SU-DHL-6 (cell line): ENCODE results near the gene FSIP1.

Experiments used
- H2AFZ ChIP-seq: fragments of 200-600 bp; sonication (generic); 2 replicates; pipeline ENCODE4 v1.6.1; 2014; ENCODE audit warnings: low read depth, mild to moderate bottlenecking, moderate library complexity, mixed read lengths, antibody characterized with exemption, low read length; ENCODE audit not compliant: severe bottlenecking
- H3F3A ChIP-seq: fragments of 200-600 bp; shearing (Covaris generic); 2 replicates; pipeline ENCODE4 v1.6.0; 2016; ENCODE audit warnings: antibody characterized with exemption, mild to moderate bottlenecking; ENCODE audit not compliant: insufficient read depth
- H3K27ac ChIP-seq: fragments of 200-600 bp; sonication (generic); 2 replicates; pipeline ENCODE4 v1.5.1; 2016; ENCODE audit warnings: low read depth, mild to moderate bottlenecking, low read length, moderate library complexity, mixed read lengths
- H3K27me3 ChIP-seq: fragments of 200-600 bp; sonication (generic), shearing (Covaris generic); 2 replicates; pipeline ENCODE4 v1.6.0; 2014; ENCODE audit warnings: mild to moderate bottlenecking, low read length
- H3K36me3 ChIP-seq: fragments of 200-600 bp; sonication (generic); 2 replicates; pipeline ENCODE4 v1.6.1; 2014; ENCODE audit warnings: mild to moderate bottlenecking, low read length, mixed read lengths
- H3K4me2 ChIP-seq: fragments of 300-600, 200-600 bp; shearing (Covaris generic), sonication (generic); 2 replicates; pipeline ENCODE4 v1.6.0; 2014; ENCODE audit warnings: low read length, low read depth, mild to moderate bottlenecking; ENCODE audit not compliant: poor library complexity, severe bottlenecking
- H3K4me3 ChIP-seq: fragments of 200-600 bp; sonication (generic); 2 replicates; pipeline ENCODE4 v1.5.1; 2014; ENCODE audit warnings: antibody characterized with exemption, low read length, mild to moderate bottlenecking, mixed read lengths; ENCODE audit not compliant: insufficient read depth, poor library complexity, severe bottlenecking
- H3K79me2 ChIP-seq: fragments of 200-600 bp; sonication (generic); 2 replicates; pipeline ENCODE4 v1.6.1; 2014; ENCODE audit warnings: mild to moderate bottlenecking, low read length, moderate library complexity; ENCODE audit not compliant: insufficient read depth
- H3K9ac ChIP-seq: fragments of 200-600 bp; sonication (generic); 2 replicates; pipeline ENCODE4 v1.7.0; 2014; ENCODE audit warnings: mild to moderate bottlenecking, low read length
- H3K9me2 ChIP-seq: fragments of 200-600 bp; sonication (generic); replicated peaks from 2 replicates; pipeline ENCODE4 v1.6.1; 2014; ENCODE audit warnings: low read length; ENCODE audit not compliant: insufficient read depth
- H3K9me3 ChIP-seq: fragments of 200-600 bp; sonication (generic); 2 replicates; pipeline ENCODE4 v1.6.1; 2014; ENCODE audit warnings: low read length, mixed read lengths; ENCODE audit not compliant: insufficient read depth
- H4K20me1 ChIP-seq: fragments of 200-600 bp; sonication (generic); 2 replicates; pipeline ENCODE4 v1.6.1; 2014; ENCODE audit warnings: low read depth, mild to moderate bottlenecking, antibody characterized with exemption, low read length, moderate library complexity, mixed read lengths
- EZH2phosphoT487 ChIP-seq: fragments of 200-600 bp; sonication (generic), shearing (Covaris generic); conservative IDR thresholded peaks from 2 replicates; pipeline ENCODE4 v1.6.1; 2018; ENCODE audit warnings: mild to moderate bottlenecking, antibody characterized with exemption, low read length, moderate library complexity, mixed read lengths
- TF ChIP-seq, protein P1 (sequence below): fragments of 200-600 bp; sonication (generic); IDR thresholded peaks from one replicate; pipeline ENCODE4 v1.5.1; 2017; ENCODE audit warnings: antibody characterized with exemption, mild to moderate bottlenecking, low read length, moderate library complexity; ENCODE audit not compliant: insufficient read depth, poor library complexity, severe bottlenecking

The FSIP1 gene

DNA sequence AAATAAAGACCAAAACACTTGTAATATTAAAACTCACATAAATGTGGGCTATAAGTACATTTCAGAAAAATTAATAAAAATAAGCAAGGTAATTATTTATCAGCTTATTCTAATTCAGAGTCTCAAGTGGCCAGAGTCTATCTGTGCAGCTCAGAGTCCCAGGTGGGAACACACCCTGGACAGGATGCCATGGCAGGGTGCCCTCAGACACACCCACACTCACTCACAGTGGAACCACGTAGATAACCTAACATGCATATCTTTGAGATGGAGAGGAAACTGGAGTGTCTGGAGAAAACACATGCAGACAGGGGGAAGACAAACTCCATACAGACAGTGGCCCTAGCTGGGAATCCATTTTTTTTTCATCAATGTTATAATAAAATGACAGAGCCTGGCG is 37.2 kb downstream of the FSIP1 start:
- no peak overlapping the region for H3K9ac ChIP-seq
- no peak for TF ChIP-seq EZH2phosphoT487
- TF ChIP-seq, protein P1, sequence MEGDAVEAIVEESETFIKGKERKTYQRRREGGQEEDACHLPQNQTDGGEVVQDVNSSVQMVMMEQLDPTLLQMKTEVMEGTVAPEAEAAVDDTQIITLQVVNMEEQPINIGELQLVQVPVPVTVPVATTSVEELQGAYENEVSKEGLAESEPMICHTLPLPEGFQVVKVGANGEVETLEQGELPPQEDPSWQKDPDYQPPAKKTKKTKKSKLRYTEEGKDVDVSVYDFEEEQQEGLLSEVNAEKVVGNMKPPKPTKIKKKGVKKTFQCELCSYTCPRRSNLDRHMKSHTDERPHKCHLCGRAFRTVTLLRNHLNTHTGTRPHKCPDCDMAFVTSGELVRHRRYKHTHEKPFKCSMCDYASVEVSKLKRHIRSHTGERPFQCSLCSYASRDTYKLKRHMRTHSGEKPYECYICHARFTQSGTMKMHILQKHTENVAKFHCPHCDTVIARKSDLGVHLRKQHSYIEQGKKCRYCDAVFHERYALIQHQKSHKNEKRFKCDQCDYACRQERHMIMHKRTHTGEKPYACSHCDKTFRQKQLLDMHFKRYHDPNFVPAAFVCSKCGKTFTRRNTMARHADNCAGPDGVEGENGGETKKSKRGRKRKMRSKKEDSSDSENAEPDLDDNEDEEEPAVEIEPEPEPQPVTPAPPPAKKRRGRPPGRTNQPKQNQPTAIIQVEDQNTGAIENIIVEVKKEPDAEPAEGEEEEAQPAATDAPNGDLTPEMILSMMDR: no peak
- H3K4me2 ChIP-seq: no peak overlapping the region
- no peaks in the 10 kb centered on the region for H3K79me2 ChIP-seq
- no peaks in the 10 kb centered on the region for H3F3A ChIP-seq
- H3K9me3 ChIP-seq: no peaks in the 10 kb centered on the region
- no peaks in the 10 kb centered on the region for H4K20me1 ChIP-seq
- H3K4me3 ChIP-seq: no peak overlapping the region
- H3K36me3 ChIP-seq: no peaks in the 10 kb centered on the region
- no peaks in the 10 kb centered on the region for H3K27me3 ChIP-seq
- H3K27ac ChIP-seq: no peak overlapping the region
- no peaks in the 10 kb centered on the region for H3K9me2 ChIP-seq
- no peak overlapping the region for H2AFZ ChIP-seq

DNA sequence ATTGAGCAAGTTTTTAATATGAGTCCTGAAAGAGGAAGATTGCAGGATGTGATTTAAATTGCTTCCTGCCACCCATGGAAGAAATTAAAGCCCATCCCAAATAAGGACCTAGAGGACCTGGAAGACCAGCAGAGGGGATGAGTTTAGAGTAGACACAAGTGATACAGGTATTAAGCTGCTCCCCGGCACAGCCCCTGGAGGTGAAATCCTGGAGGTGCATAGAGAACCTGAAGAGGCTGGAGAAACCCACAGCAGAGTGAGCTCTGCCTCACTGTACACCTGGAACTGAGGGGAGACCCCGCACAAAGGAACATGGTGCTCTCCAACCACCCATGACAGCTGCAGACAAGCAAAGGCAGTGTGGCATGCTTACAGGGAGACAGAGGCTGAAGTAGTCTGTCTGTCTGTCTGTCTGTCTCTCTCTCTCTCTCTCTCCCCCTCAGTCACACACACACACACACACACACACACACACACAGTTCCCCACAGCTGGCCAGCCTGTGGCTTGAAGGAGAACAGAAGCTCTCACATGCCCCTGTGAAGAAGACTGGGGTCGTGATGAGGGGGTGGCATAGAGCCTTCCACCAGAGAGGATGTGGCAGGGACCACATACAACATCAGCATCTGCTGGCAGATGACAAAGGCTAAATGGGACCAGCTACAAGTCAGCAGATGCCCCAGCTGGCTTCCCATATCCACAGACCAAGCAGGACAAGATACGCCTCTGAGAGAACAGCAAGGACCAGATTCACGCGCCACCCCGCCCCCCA is 38.1 kb downstream of the FSIP1 start:
- no peaks in the 10 kb centered on the region for H4K20me1 ChIP-seq
- no peak overlapping the region for H3K9ac ChIP-seq
- no peaks in the 10 kb centered on the region for H3K36me3 ChIP-seq
- H3K79me2 ChIP-seq: no peaks in the 10 kb centered on the region
- H3K4me2 ChIP-seq: no peak overlapping the region
- no peak overlapping the region for H3K27ac ChIP-seq
- no peaks in the 10 kb centered on the region for H3K9me3 ChIP-seq
- H3K9me2 ChIP-seq: no peaks in the 10 kb centered on the region
- no peaks in the 10 kb centered on the region for H3K27me3 ChIP-seq
- no peak overlapping the region for H2AFZ ChIP-seq
- H3K4me3 ChIP-seq: no peak overlapping the region
- TF ChIP-seq, protein P1: no peak
- no peak for TF ChIP-seq EZH2phosphoT487
- H3F3A ChIP-seq: no peaks in the 10 kb centered on the region

DNA sequence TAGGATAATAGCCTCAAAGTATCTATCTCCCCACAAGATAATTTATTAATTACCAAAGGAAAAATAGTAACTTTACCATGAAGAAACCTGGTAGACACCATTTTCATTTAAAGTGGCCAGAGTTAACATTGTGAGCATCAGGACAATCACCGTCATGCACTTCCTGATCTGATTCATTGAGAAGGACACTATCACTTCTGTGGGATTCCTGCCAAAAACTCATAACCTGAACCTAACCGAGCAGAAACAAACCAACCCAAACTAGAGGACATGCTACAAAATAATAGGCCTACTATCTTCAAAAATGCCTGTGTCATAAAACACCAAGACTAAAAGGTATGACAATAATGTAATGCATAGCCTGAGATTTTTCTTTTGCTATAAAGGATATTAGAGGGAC is 39.0 kb downstream of the FSIP1 start:
- no peaks in the 10 kb centered on the region for H3K9me3 ChIP-seq
- H3K79me2 ChIP-seq: no peaks in the 10 kb centered on the region
- no peaks in the 10 kb centered on the region for H4K20me1 ChIP-seq
- H2AFZ ChIP-seq: no peak overlapping the region
- no peak overlapping the region for H3K9ac ChIP-seq
- H3K27me3 ChIP-seq: no peaks in the 10 kb centered on the region
- no peaks in the 10 kb centered on the region for H3K9me2 ChIP-seq
- H3F3A ChIP-seq: no peaks in the 10 kb centered on the region
- H3K4me3 ChIP-seq: no peak overlapping the region
- TF ChIP-seq, protein P1: no peak
- no peak for TF ChIP-seq EZH2phosphoT487
- H3K4me2 ChIP-seq: no peak overlapping the region
- no peak overlapping the region for H3K27ac ChIP-seq
- no peaks in the 10 kb centered on the region for H3K36me3 ChIP-seq
